Trophoblast cell (in vitro differentiated cells and primary cell): ENCODE measurements around the gene FAM240A.

Source experiments
- DNase-seq, 2 donors: peaks; one replicate each; pipeline ENCODE4 v3.0.0-alpha.2; 2016
- H2AFZ ChIP-seq: 2 replicates; pipeline ENCODE4 v1.6.1; 2013; ENCODE audit warnings: low read length, moderate library complexity, mild to moderate bottlenecking; ENCODE audit not compliant: insufficient read depth, poor library complexity
- H2AK5ac ChIP-seq: 2 replicates; pipeline ENCODE4 v1.6.1; 2013; ENCODE audit warnings: mild to moderate bottlenecking, low read length
- H2BK120ac ChIP-seq: 2 replicates; pipeline ENCODE4 v1.6.1; 2013; ENCODE audit warnings: low read length, mild to moderate bottlenecking, moderate library complexity; ENCODE audit not compliant: insufficient read depth, poor library complexity
- H2BK12ac ChIP-seq: 2 replicates; pipeline ENCODE4 v1.6.1; 2013; ENCODE audit warnings: mild to moderate bottlenecking, low read length, moderate library complexity
- H2BK5ac ChIP-seq: 2 replicates; pipeline ENCODE4 v1.6.1; 2013; ENCODE audit warnings: low read length, low read depth, moderate library complexity, mild to moderate bottlenecking; ENCODE audit not compliant: poor library complexity
- H3K14ac ChIP-seq: 2 replicates; pipeline ENCODE4 v1.6.1; 2013; ENCODE audit warnings: mild to moderate bottlenecking, low read length
- H3K18ac ChIP-seq: 2 replicates; pipeline ENCODE4 v1.6.1; 2013; ENCODE audit warnings: mild to moderate bottlenecking, low read length
- H3K23ac ChIP-seq: 2 replicates; pipeline ENCODE4 v1.6.1; 2013; ENCODE audit warnings: low read length
- H3K27ac ChIP-seq: 2 replicates; pipeline ENCODE4 v1.5.1; 2013; ENCODE audit warnings: low read depth, mild to moderate bottlenecking, inconsistent platforms, low read length, moderate library complexity
- H3K27me3 ChIP-seq: 2 replicates; pipeline ENCODE4 v1.6.1; 2013; ENCODE audit warnings: inconsistent platforms, mild to moderate bottlenecking, low read length, moderate library complexity; ENCODE audit not compliant: insufficient read depth
- H3K36me3 ChIP-seq, 2 experiments: 1 replicate in 1 of 2; 2 replicates in 1 of 2; pipeline ENCODE4 v1.6.1; 2013; ENCODE audit warnings: low read length in 2 of 2, mild to moderate bottlenecking in 2 of 2, moderate library complexity in 1 of 2; ENCODE audit not compliant: insufficient read depth in 2 of 2, control insufficient read depth in 1 of 2
- H3K4ac ChIP-seq: 2 replicates; pipeline ENCODE4 v1.6.1; 2013; ENCODE audit warnings: low read depth, mild to moderate bottlenecking, low read length, moderate library complexity
- H3K4me1 ChIP-seq, 2 experiments: 1 replicate in 1 of 2; 2 replicates in 1 of 2; pipeline ENCODE4 v1.6.1; 2013; ENCODE audit warnings: low read length in 2 of 2, mild to moderate bottlenecking in 2 of 2, moderate library complexity in 1 of 2; ENCODE audit not compliant: insufficient read depth in 2 of 2, control insufficient read depth in 1 of 2
- H3K4me2 ChIP-seq: 2 replicates; pipeline ENCODE4 v1.6.1; 2013; ENCODE audit warnings: inconsistent platforms, mild to moderate bottlenecking, low read length, moderate library complexity
- H3K4me3 ChIP-seq: 2 replicates; pipeline ENCODE4 v1.5.1; 2013; ENCODE audit warnings: mild to moderate bottlenecking, low read depth, low read length, inconsistent platforms
- H3K79me1 ChIP-seq: one replicate; pipeline ENCODE4 v1.6.1; 2013; ENCODE audit warnings: low read length
- H3K79me2 ChIP-seq: 2 replicates; pipeline ENCODE4 v1.6.1; 2013; ENCODE audit warnings: low read length, mild to moderate bottlenecking; ENCODE audit not compliant: control insufficient read depth, insufficient read depth, poor library complexity
- H3K9ac ChIP-seq: 2 replicates; pipeline ENCODE4 v1.6.1; 2013; ENCODE audit warnings: mild to moderate bottlenecking, low read length
- H3K9me3 ChIP-seq: 2 replicates; pipeline ENCODE4 v1.6.1; 2013; ENCODE audit warnings: low read depth, mild to moderate bottlenecking, control low read depth, inconsistent platforms, low read length; ENCODE audit not compliant: insufficient read depth
- H4K12ac ChIP-seq: 2 replicates; pipeline ENCODE4 v1.6.1; 2013; ENCODE audit warnings: low read depth, mild to moderate bottlenecking, low read length, moderate library complexity
- H4K8ac ChIP-seq: 2 replicates; pipeline ENCODE4 v1.6.1; 2013; ENCODE audit warnings: low read depth, mild to moderate bottlenecking, low read length, moderate library complexity
- H4K91ac ChIP-seq: one replicate; pipeline ENCODE4 v1.6.1; 2013; ENCODE audit warnings: low read depth, mild to moderate bottlenecking, low read length, moderate library complexity
- WGBS: extraction: QIAGEN DNeasy Blood & Tissue Kit; methylation state at CpG from one replicate; pipeline ENCODE4 v1.1.7; 2013; ENCODE audit warnings: missing lambda C conversion rate; ENCODE audit not compliant: insufficient read length, insufficient coverage; ENCODE audit errors: extremely low coverage; 5-methylcytosine and 5-hydroxymethylcytosine counted together

The FAM240A gene

GRCh38 chr3:46609212-46609721 lies 3.1 kb upstream of the FAM240A start:
- Histone ChIP-seq H3K4me2 (no peak overlapping the region), H3K36me3 (no peaks in the 10 kb centered on the region), H2AK5ac (no peak overlapping the region), H4K12ac (no peak overlapping the region), H2AFZ (no peak overlapping the region), H2BK5ac (no peak overlapping the region), H3K23ac (no peak overlapping the region), H3K18ac (no peak overlapping the region), H3K4me1 (no peaks in the 10 kb centered on the region), H2BK120ac (no peak overlapping the region), H4K91ac (no peak overlapping the region), H3K27me3 (no peaks in the 10 kb centered on the region), H3K79me1 (no peaks in the 10 kb centered on the region), H3K4me3 (no peak overlapping the region), H3K14ac (no peak overlapping the region), H3K79me2 (no peaks in the 10 kb centered on the region), H3K27ac (no peak overlapping the region), H3K4ac (no peak overlapping the region), H2BK12ac (no peak overlapping the region), H4K8ac (no peak overlapping the region), H3K9me3 (no peaks in the 10 kb centered on the region), H3K9ac (no peak overlapping the region)
- no CpG with 5 or more reads among the region's 5 CpGs for WGBS
- DNase-seq, result no peak

- Histone ChIP-seq H3K4me3 (no peak overlapping the region), H3K36me3 (no peaks in the 10 kb centered on the region), H4K8ac (no peak overlapping the region), H2AK5ac (no peak overlapping the region), H3K79me1 (no peaks in the 10 kb centered on the region), H3K9me3 (no peaks in the 10 kb centered on the region), H2BK120ac (no peak overlapping the region), H3K79me2 (no peaks in the 10 kb centered on the region), H3K23ac (no peak overlapping the region), H3K4me1 (no peaks in the 10 kb centered on the region), H2BK12ac (no peak overlapping the region), H3K27ac (no peak overlapping the region), H3K9ac (no peak overlapping the region), H2BK5ac (no peak overlapping the region), H3K27me3 (no peaks in the 10 kb centered on the region), H2AFZ (no peak overlapping the region), H3K4me2 (no peak overlapping the region), H3K4ac (no peak overlapping the region), H3K14ac (no peak overlapping the region), H3K18ac (no peak overlapping the region), H4K91ac (no peak overlapping the region), H4K12ac (no peak overlapping the region)
- WGBS, result no CpG with 5 or more reads among the region's 12 CpGs
- no peak for DNase-seq
Measured at GRCh38 chr3:46609944-46610722, 2.2 kb upstream of the FAM240A start.

GRCh38 chr3:46613313-46614005 lies 1.1 kb downstream of the FAM240A start:
- DNase-seq, result no peak
- H3K9me3 ChIP-seq, result no peaks in the 10 kb centered on the region
- H3K18ac ChIP-seq, result no peak overlapping the region
- H3K27ac ChIP-seq, result no peak overlapping the region
- H3K14ac ChIP-seq, result no peak overlapping the region
- H3K79me2 ChIP-seq, result no peaks in the 10 kb centered on the region
- no peaks in the 10 kb centered on the region for H3K36me3 ChIP-seq
- H2BK12ac ChIP-seq, result no peak overlapping the region
- no peaks in the 10 kb centered on the region for H3K79me1 ChIP-seq
- H2BK120ac ChIP-seq, result no peak overlapping the region
- H3K4me3 ChIP-seq, result no peak overlapping the region
- no peak overlapping the region for H4K8ac ChIP-seq
- H3K4me2 ChIP-seq, result no peak overlapping the region
- H3K9ac ChIP-seq, result no peak overlapping the region
- no peak overlapping the region for H4K91ac ChIP-seq
- no peak overlapping the region for H2BK5ac ChIP-seq
- no peak overlapping the region for H3K4ac ChIP-seq
- WGBS, result no CpG with 5 or more reads among the region's 10 CpGs
- no peak overlapping the region for H4K12ac ChIP-seq
- H3K27me3 ChIP-seq, result no peaks in the 10 kb centered on the region
- H2AFZ ChIP-seq, result no peak overlapping the region
- no peak overlapping the region for H3K23ac ChIP-seq
- no peak overlapping the region for H2AK5ac ChIP-seq
- H3K4me1 ChIP-seq, result no peaks in the 10 kb centered on the region

GRCh38 chr3:46614431-46614830 lies 2.1 kb downstream of the FAM240A start:
- H4K91ac ChIP-seq, result no peak overlapping the region
- no peak overlapping the region for H2BK12ac ChIP-seq
- H3K4me1 ChIP-seq, result peaks cover 0 to under 1% of the 10 kb centered on the region in 2 experiments
- no peak overlapping the region for H2BK120ac ChIP-seq
- H3K79me2 ChIP-seq, result no peaks in the 10 kb centered on the region
- DNase-seq, result no peak
- no peak overlapping the region for H3K9ac ChIP-seq
- H3K4me2 ChIP-seq, result no peak overlapping the region
- no peak overlapping the region for H3K27ac ChIP-seq
- H2AK5ac ChIP-seq, result no peak overlapping the region
- H3K4ac ChIP-seq, result no peak overlapping the region
- no peaks in the 10 kb centered on the region for H3K9me3 ChIP-seq
- H3K36me3 ChIP-seq, result no peaks in the 10 kb centered on the region
- H3K23ac ChIP-seq, result no peak overlapping the region
- no peak overlapping the region for H4K8ac ChIP-seq
- H2BK5ac ChIP-seq, result no peak overlapping the region
- H3K14ac ChIP-seq, result no peak overlapping the region
- H2AFZ ChIP-seq, result no peak overlapping the region
- no peaks in the 10 kb centered on the region for H3K79me1 ChIP-seq
- H3K18ac ChIP-seq, result no peak overlapping the region
- WGBS, result no CpG with 5 or more reads among the region's 4 CpGs
- no peak overlapping the region for H4K12ac ChIP-seq
- no peaks in the 10 kb centered on the region for H3K27me3 ChIP-seq
- no peak overlapping the region for H3K4me3 ChIP-seq
